IMR-90 (cell line): ENCODE data around the gene TNS3. TPM values are rescaled to one million over a fixed set of nuclear protein-coding genes. Genes with fewer than 3 reads are reported as not detected.

Source experiments
- ATAC-seq: fragments of 200-7000 bp; cut with Tn5 transposase; 2 replicates; pipeline ENCODE4 v1.9.1; 2020; ENCODE audit warnings: low read depth, mild to moderate bottlenecking, moderate library complexity
- BruUV-seq: library from RNA; stranded (reverse); fragments of 400-500 nt; replicated peaks from 2 replicates; lab custom pipeline; 2021; lab: Mats Ljungman, UMichigan
- CTCF ChIA-PET: fragments of 300-600 bp; formaldehyde crosslinking; extraction: SDS; loops from one replicate; lab custom pipeline; 2021; ENCODE audit warnings: antibody characterized with exemption; lab: Yijun Ruan, JAX
- POLR2A ChIA-PET: fragments of 300-600 bp; sonication (Branson Sonifier 250); formaldehyde crosslinking; loops from one replicate; lab custom pipeline; 2022; ENCODE audit warnings: antibody characterized with exemption; ENCODE audit not compliant: unreplicated experiment; lab: Charles Lee
- DNase-seq: peaks from one replicate; pipeline ENCODE4 v3.0.0; 2013
- H2AFZ ChIP-seq: replicated peaks from 2 replicates; pipeline ENCODE3; 2013; ENCODE audit warnings: low read length, mild to moderate bottlenecking; ENCODE audit not compliant: poor library complexity
- H2AK5ac ChIP-seq: 2 replicates; pipeline ENCODE4 v1.6.1; 2013; ENCODE audit warnings: low read depth, low read length, inconsistent platforms
- H2AK9ac ChIP-seq: replicated peaks from 2 replicates; pipeline ENCODE3; 2013; ENCODE audit warnings: mild to moderate bottlenecking, low read depth, low read length, moderate library complexity; ENCODE audit not compliant: poor library complexity
- H2BK120ac ChIP-seq: 2 replicates; pipeline ENCODE4 v1.6.1; 2013; ENCODE audit warnings: low read depth, low read length, inconsistent platforms
- H2BK15ac ChIP-seq: 3 replicates; pipeline ENCODE4 v1.6.1; 2013; ENCODE audit warnings: low read depth, low read length, inconsistent platforms
- H2BK20ac ChIP-seq: 2 replicates; pipeline ENCODE4 v1.6.1; 2013; ENCODE audit warnings: low read depth, mild to moderate bottlenecking, inconsistent platforms, low read length, moderate library complexity
- H2BK5ac ChIP-seq: 2 replicates; pipeline ENCODE4 v1.6.1; 2013; ENCODE audit warnings: mild to moderate bottlenecking, low read depth, low read length, inconsistent platforms; ENCODE audit not compliant: poor library complexity, severe bottlenecking
- H3K14ac ChIP-seq: replicated peaks from 2 replicates; pipeline ENCODE4 v1.6.1; 2013; ENCODE audit warnings: low read depth, low read length, inconsistent platforms
- H3K18ac ChIP-seq: 2 replicates; pipeline ENCODE4 v1.6.1; 2013; ENCODE audit warnings: low read depth, low read length, control low read depth
- H3K23ac ChIP-seq: 2 replicates; pipeline ENCODE4 v1.6.1; 2013; ENCODE audit warnings: low read depth, low read length, inconsistent platforms
- H3K27ac ChIP-seq: 2 replicates; pipeline ENCODE4 v1.5.1; 2013; ENCODE audit warnings: mild to moderate bottlenecking, control low read depth, low read length; ENCODE audit not compliant: insufficient read depth
- H3K27me3 ChIP-seq: 2 replicates; pipeline ENCODE4 v1.6.1; 2013; ENCODE audit warnings: low read length; ENCODE audit not compliant: control insufficient read depth, insufficient read depth
- H3K36me3 ChIP-seq: 2 replicates; pipeline ENCODE4 v1.6.1; 2013; ENCODE audit warnings: low read length, mixed read lengths; ENCODE audit not compliant: control insufficient read depth, insufficient read depth
- H3K4ac ChIP-seq: 2 replicates; pipeline ENCODE4 v1.6.1; 2013; ENCODE audit warnings: low read depth, low read length, inconsistent platforms
- H3K4me1 ChIP-seq: 2 replicates; pipeline ENCODE4 v1.6.1; 2013; ENCODE audit warnings: low read length, mixed read lengths; ENCODE audit not compliant: control insufficient read depth, insufficient read depth
- H3K4me2 ChIP-seq: 2 replicates; pipeline ENCODE4 v1.6.1; 2013; ENCODE audit warnings: low read depth, mild to moderate bottlenecking, control low read depth, low read length, moderate library complexity
- H3K4me3 ChIP-seq: 2 replicates; pipeline ENCODE4 v1.5.1; 2013; ENCODE audit warnings: low read depth, mild to moderate bottlenecking, control low read depth, low read length, moderate library complexity; ENCODE audit not compliant: insufficient read depth
- H3K56ac ChIP-seq: 2 replicates; pipeline ENCODE4 v1.6.1; 2013; ENCODE audit warnings: low read length, inconsistent platforms; ENCODE audit not compliant: insufficient read depth; ENCODE audit errors: extremely low read depth
- H3K79me1 ChIP-seq, 2 experiments: 2 replicates each; pipeline ENCODE4 v1.6.1; 2013; ENCODE audit warnings: low read length in 2 of 2, inconsistent platforms in 1 of 2, low read depth in 1 of 2
- H3K9ac ChIP-seq: 2 replicates; pipeline ENCODE4 v1.6.1; 2013; ENCODE audit warnings: low read depth, low read length, control low read depth
- H3K9me1 ChIP-seq: 2 replicates; pipeline ENCODE4 v1.6.1; 2013; ENCODE audit warnings: low read length, inconsistent platforms; ENCODE audit not compliant: insufficient read depth
- H3K9me3 ChIP-seq: 2 replicates; pipeline ENCODE4 v1.6.1; 2013; ENCODE audit warnings: low read length; ENCODE audit not compliant: control insufficient read depth, insufficient read depth
- H4K20me1 ChIP-seq: 2 replicates; pipeline ENCODE4 v1.6.1; 2013; ENCODE audit warnings: low read length, inconsistent platforms; ENCODE audit not compliant: insufficient read depth
- H4K5ac ChIP-seq: 2 replicates; pipeline ENCODE4 v1.6.1; 2013; ENCODE audit warnings: mild to moderate bottlenecking, low read depth, low read length, control low read depth
- H4K8ac ChIP-seq, 2 experiments: 2 replicates each; pipeline ENCODE4 v1.6.1; 2013; ENCODE audit warnings: low read depth in 2 of 2, low read length in 2 of 2, control low read depth in 1 of 2, inconsistent platforms in 1 of 2
- H4K91ac ChIP-seq: 2 replicates; pipeline ENCODE4 v1.6.1; 2013; ENCODE audit warnings: low read depth, low read length, inconsistent platforms; ENCODE audit not compliant: insufficient read depth
- CEBPB ChIP-seq: IDR thresholded peaks from 2 replicates; pipeline ENCODE4 v1.6.1; 2012; ENCODE audit warnings: low read depth, low read length, improper control_type of control experiment
- CHD1 ChIP-seq: IDR thresholded peaks from 2 replicates; pipeline ENCODE4 v1.6.1; 2012; ENCODE audit warnings: low read depth, low read length, improper control_type of control experiment
- MAFK ChIP-seq: IDR thresholded peaks from 2 replicates; pipeline ENCODE4 v1.6.1; 2012; ENCODE audit warnings: low read depth, low read length, improper control_type of control experiment
- MAZ ChIP-seq: IDR thresholded peaks from 2 replicates; pipeline ENCODE4 v1.6.1; 2012; ENCODE audit warnings: low read depth, mild to moderate bottlenecking, low read length, improper control_type of control experiment, moderate library complexity, borderline replicate concordance
- NFE2L2 ChIP-seq: fragments of 150-350 bp; IDR thresholded peaks from 2 replicates; pipeline ENCODE4 v1.6.1; 2016; ENCODE audit warnings: low read depth, mild to moderate bottlenecking, low read length
- POLR2A ChIP-seq: IDR thresholded peaks from 2 replicates; pipeline ENCODE4 v1.6.1; 2012; ENCODE audit warnings: mild to moderate bottlenecking, low read depth, low read length
- RAD21 ChIP-seq: IDR thresholded peaks from 2 replicates; pipeline ENCODE4 v1.6.1; 2012; ENCODE audit warnings: low read length, improper control_type of control experiment
- RCOR1 ChIP-seq: IDR thresholded peaks from 2 replicates; pipeline ENCODE4 v1.6.1; 2012; ENCODE audit warnings: mild to moderate bottlenecking, low read length, improper control_type of control experiment; ENCODE audit not compliant: insufficient replicate concordance
- RFX5 ChIP-seq: IDR thresholded peaks from 2 replicates; pipeline ENCODE4 v1.8.0; 2012; ENCODE audit warnings: low read depth, mild to moderate bottlenecking, low read length, moderate library complexity
- WGBS, 2 experiments: methylation state at CpG; one replicate each; pipeline versions ENCODE4 v1.1.5 to v1.1.7; 2013; ENCODE audit warnings: missing lambda C conversion rate in 2 of 2; ENCODE audit not compliant: insufficient read length in 1 of 2; ENCODE audit errors: extremely low coverage in 2 of 2; 5-methylcytosine and 5-hydroxymethylcytosine counted together
- dilution Hi-C: fragments of 300-500 bp; cut with HindIII; formaldehyde crosslinking; loops from one replicate; pipeline ENCODE4 v1.14.3; 2018; ENCODE audit warnings: low sequenced_read_pairs; ENCODE audit not compliant: unreplicated experiment
- in situ Hi-C: fragments of 300-500 bp; cut with MboI; formaldehyde crosslinking; loops from 3 replicates; pipeline ENCODE4 v1.14.3; 2019; ENCODE audit warnings: low sequenced_read_pairs, inconsistent platforms, mixed read lengths
- intact Hi-C: fragments of 100-400 bp; cut with micrococcal nuclease; formaldehyde crosslinking; loops from 2 replicates; pipeline ENCODE4 v1.10.0; 2022
- polyA plus RNA-seq, 3 experiments: library from polyadenylated mRNA; depleted of rRNA; stranded (reverse); fragments of >200 nt; gene quantifications; 2 replicates each; pipeline ENCODE4 v1.2.3, GENCODE V29; 2012; ENCODE audit warnings: low replicate concordance in 1 of 3
- total RNA-seq: library from RNA; depleted of rRNA; stranded (reverse); fragments of >200 nt; gene quantifications from 2 replicates; pipeline ENCODE4 v1.2.3, GENCODE V29; 2012
- TF ChIP-seq, protein P1 (sequence below): conservative IDR thresholded peaks from 2 replicates; pipeline ENCODE4 v1.5.1; 2012; ENCODE audit warnings: mild to moderate bottlenecking, low read depth, low read length, improper control_type of control experiment
- TF ChIP-seq, protein P2 (sequence below): fragments of 150-350 bp; IDR thresholded peaks from 2 replicates; pipeline ENCODE4 v1.6.1; 2016; ENCODE audit warnings: low read depth, mild to moderate bottlenecking, low read length, moderate library complexity, borderline replicate concordance

Gene TNS3
- total and polyA plus RNA-seq, 2 of the 4 experiments (the other 2 are of a cell fraction): 64.3 to 79.2 TPM

DNA sequence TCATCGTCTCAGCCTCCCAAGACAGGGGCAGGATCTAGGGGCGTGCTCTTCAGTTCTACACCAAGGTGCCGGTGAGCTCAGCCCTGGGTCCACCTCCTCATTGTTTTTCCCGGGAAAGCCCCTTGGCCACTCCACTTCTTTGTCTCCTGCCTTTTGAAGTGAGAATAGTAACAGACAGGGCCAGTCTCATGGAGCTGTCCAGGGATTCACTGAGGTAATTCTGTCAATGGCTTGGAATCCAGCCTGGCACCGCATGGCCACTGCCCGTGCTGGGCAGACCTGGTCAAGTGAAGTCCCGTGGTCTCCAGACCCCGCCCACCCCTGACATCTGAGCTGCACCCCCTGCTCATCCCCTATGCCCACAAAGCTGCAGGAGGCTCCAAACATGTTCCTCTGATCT, 138.9 kb downstream of the TNS3 start:
- H3K4me2 ChIP-seq: no peak overlapping the region
- no peak for DNase-seq
- peaks cover 43% of the 10 kb centered on the region for H3K9me1 ChIP-seq
- no peak overlapping the region for H3K18ac ChIP-seq
- CTCF ChIA-PET: no interaction called here
- 40% methylated on average over 1 of the region's 8 CpGs; no CpG with 5 or more reads in 1 of the 2 experiments for WGBS, 2 experiments
- no peak overlapping the region for H3K9ac ChIP-seq
- ATAC-seq: no peak
- no peak for TF ChIP-seq RAD21
- TF ChIP-seq, protein P1, sequence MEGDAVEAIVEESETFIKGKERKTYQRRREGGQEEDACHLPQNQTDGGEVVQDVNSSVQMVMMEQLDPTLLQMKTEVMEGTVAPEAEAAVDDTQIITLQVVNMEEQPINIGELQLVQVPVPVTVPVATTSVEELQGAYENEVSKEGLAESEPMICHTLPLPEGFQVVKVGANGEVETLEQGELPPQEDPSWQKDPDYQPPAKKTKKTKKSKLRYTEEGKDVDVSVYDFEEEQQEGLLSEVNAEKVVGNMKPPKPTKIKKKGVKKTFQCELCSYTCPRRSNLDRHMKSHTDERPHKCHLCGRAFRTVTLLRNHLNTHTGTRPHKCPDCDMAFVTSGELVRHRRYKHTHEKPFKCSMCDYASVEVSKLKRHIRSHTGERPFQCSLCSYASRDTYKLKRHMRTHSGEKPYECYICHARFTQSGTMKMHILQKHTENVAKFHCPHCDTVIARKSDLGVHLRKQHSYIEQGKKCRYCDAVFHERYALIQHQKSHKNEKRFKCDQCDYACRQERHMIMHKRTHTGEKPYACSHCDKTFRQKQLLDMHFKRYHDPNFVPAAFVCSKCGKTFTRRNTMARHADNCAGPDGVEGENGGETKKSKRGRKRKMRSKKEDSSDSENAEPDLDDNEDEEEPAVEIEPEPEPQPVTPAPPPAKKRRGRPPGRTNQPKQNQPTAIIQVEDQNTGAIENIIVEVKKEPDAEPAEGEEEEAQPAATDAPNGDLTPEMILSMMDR: no peak
- TF ChIP-seq CHD1: no peak
- TF ChIP-seq MAFK: no peak
- TF ChIP-seq CEBPB: no peak
- TF ChIP-seq RCOR1: no peak
- no peak for TF ChIP-seq NFE2L2
- no peak for TF ChIP-seq MAZ
- TF ChIP-seq, protein P2, sequence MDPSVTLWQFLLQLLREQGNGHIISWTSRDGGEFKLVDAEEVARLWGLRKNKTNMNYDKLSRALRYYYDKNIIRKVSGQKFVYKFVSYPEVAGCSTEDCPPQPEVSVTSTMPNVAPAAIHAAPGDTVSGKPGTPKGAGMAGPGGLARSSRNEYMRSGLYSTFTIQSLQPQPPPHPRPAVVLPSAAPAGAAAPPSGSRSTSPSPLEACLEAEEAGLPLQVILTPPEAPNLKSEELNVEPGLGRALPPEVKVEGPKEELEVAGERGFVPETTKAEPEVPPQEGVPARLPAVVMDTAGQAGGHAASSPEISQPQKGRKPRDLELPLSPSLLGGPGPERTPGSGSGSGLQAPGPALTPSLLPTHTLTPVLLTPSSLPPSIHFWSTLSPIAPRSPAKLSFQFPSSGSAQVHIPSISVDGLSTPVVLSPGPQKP: no peak
- TF ChIP-seq RFX5: no peak
- no peak for TF ChIP-seq POLR2A
- no peak overlapping the region for H4K91ac ChIP-seq
- H4K8ac ChIP-seq: no peak overlapping the region
- no peak overlapping the region for H3K23ac ChIP-seq
- peaks cover 20% of the 10 kb centered on the region for H3K36me3 ChIP-seq
- H2BK120ac ChIP-seq: no peak overlapping the region
- no peak overlapping the region for H2AFZ ChIP-seq
- H4K20me1 ChIP-seq: peaks cover 66% of the 10 kb centered on the region
- H2AK9ac ChIP-seq: no peak overlapping the region
- no peak overlapping the region; the same call in 1 of the 2 replicates for H3K4ac ChIP-seq
- H2BK20ac ChIP-seq: no peak overlapping the region; the same call in 1 of the 2 replicates
- no peaks in the 10 kb centered on the region for H3K9me3 ChIP-seq
- H3K56ac ChIP-seq: no peak overlapping the region
- in situ Hi-C loops: no loop called here
- no peak overlapping the region for H3K4me3 ChIP-seq
- H3K79me1 ChIP-seq: peaks cover 51 to 89% of the 10 kb centered on the region in 2 experiments
- no peak overlapping the region for H2BK5ac ChIP-seq
- H3K27ac ChIP-seq: no peak overlapping the region
- no TSS peak for BruUV-seq
- H2AK5ac ChIP-seq: no peak overlapping the region; the same call in 1 of the 2 replicates
- dilution Hi-C loops: no loop called here
- no peaks in the 10 kb centered on the region for H3K27me3 ChIP-seq
- peaks cover 9% of the 10 kb centered on the region for H3K4me1 ChIP-seq
- no peak overlapping the region for H4K5ac ChIP-seq
- H2BK15ac ChIP-seq: no peak overlapping the region
- intact Hi-C loops: no loop called here
- POLR2A ChIA-PET: no interaction called here
- no peak overlapping the region for H3K14ac ChIP-seq
